Ishikawa (cell line): Measurements from ENCODE around the gene ALX4.

Source experiments
- CREB1 ChIP-seq: IDR thresholded peaks from 2 replicates; pipeline ENCODE4 v1.6.1; 2012; ENCODE audit warnings: low read depth
- TAF1 ChIP-seq: IDR thresholded peaks from 2 replicates; pipeline ENCODE4 v1.6.1; 2012; ENCODE audit warnings: low read depth, mild to moderate bottlenecking
- TEAD4 ChIP-seq: IDR thresholded peaks from 2 replicates; pipeline ENCODE4 v1.6.1; 2012

DNA sequence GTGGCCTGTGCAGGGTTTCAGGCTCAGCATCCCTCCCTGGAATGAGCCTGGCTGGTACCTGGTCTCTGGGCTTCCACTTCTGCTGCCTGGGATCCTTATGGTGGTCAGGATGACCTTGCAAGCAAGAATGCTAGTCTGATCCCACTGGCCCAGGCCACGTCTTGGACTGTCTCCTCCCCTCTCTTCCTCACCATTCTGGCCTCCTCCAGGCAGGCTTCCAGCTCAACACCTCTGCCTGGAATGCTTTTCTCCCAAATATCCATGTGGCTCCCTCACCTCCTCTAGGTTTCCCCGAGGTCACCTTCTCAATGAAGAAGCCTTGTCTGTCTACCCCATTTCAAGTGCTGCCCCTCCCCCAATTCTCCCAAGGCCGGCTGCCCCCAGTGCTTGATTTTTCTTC, 39.4 kb upstream of the ALX4 start:
- TF ChIP-seq TAF1: no peak
- TF ChIP-seq CREB1: no peak
- no peak for TF ChIP-seq TEAD4
